WTC11 (cell line): ENCODE results near the gene UNC93A. TPM values are rescaled to one million over a fixed set of nuclear protein-coding genes. Genes with fewer than 3 reads are reported as not detected.

Experiments
- ATAC-seq: fragments of 200-7000 bp; cut with Tn5 transposase; 2 replicates; pipeline ENCODE4 v1.10.0; 2021; ENCODE audit warnings: mild to moderate bottlenecking, moderate library complexity
- CTCF ChIA-PET: fragments of 300-600 bp; sonication (Branson Sonifier 250); formaldehyde crosslinking; loops from one replicate; lab custom pipeline; 2021; ENCODE audit warnings: antibody characterized with exemption; lab: Charles Lee
- POLR2A ChIA-PET: fragments of 350-600 bp; sonication (Branson Sonifier 250); formaldehyde crosslinking; loops from one replicate; lab custom pipeline; 2021; ENCODE audit warnings: antibody characterized with exemption; lab: Charles Lee
- DNase-seq: peaks from one replicate; pipeline ENCODE4 v3.0.0; 2021; ENCODE audit warnings: low spot score
- H3K27ac Mint-ChIP-seq: 2 replicates; pipeline ENCODE4 v1.8.0; 2021; ENCODE audit warnings: mixed read lengths
- H3K27me3 Mint-ChIP-seq: 2 replicates; pipeline ENCODE4 v1.8.0; 2021; ENCODE audit warnings: low read depth, mild to moderate bottlenecking, moderate library complexity, mixed read lengths
- H3K36me3 Mint-ChIP-seq: 2 replicates; pipeline ENCODE4 v1.8.0; 2021; ENCODE audit warnings: mixed read lengths
- H3K4me1 Mint-ChIP-seq: 2 replicates; pipeline ENCODE4 v1.8.0; 2022; ENCODE audit warnings: mixed read lengths
- H3K4me3 Mint-ChIP-seq: 2 replicates; pipeline ENCODE4 v1.8.0; 2021; ENCODE audit warnings: mild to moderate bottlenecking, moderate library complexity, mixed read lengths
- H3K9me3 Mint-ChIP-seq: 2 replicates; pipeline ENCODE4 v1.8.0; 2021; ENCODE audit warnings: mixed read lengths
- ESRRA ChIP-seq: sonication (generic); formaldehyde crosslinking; IDR thresholded peaks from 2 replicates; pipeline ENCODE4 v1.8.1; 2022; ENCODE audit warnings: mild to moderate bottlenecking, missing genetic modification reagents, borderline replicate concordance
- FOXJ3 ChIP-seq: sonication (generic); formaldehyde crosslinking; IDR thresholded peaks from 2 replicates; pipeline ENCODE4 v1.9.0; 2021; ENCODE audit warnings: missing genetic modification reagents, mild to moderate bottlenecking, borderline replicate concordance
- FOXK1 ChIP-seq: sonication (generic); formaldehyde crosslinking; IDR thresholded peaks from 2 replicates; pipeline ENCODE4 v1.8.0; 2022; ENCODE audit warnings: mild to moderate bottlenecking, moderate library complexity, missing genetic modification reagents
- GABPB1 ChIP-seq: sonication (generic); formaldehyde crosslinking; IDR thresholded peaks from 2 replicates; pipeline ENCODE4 v1.8.1; 2023; ENCODE audit warnings: mild to moderate bottlenecking, missing genetic modification reagents
- HMGA2 ChIP-seq: fragments of 250-450 bp; sonication (Bioruptor Pico); IDR thresholded peaks from 2 replicates; pipeline ENCODE4 v1.4.0; 2021; ENCODE audit warnings: mild to moderate bottlenecking, moderate library complexity
- RORB ChIP-seq: fragments of 250-450 bp; sonication (Bioruptor Pico); IDR thresholded peaks from 2 replicates; pipeline ENCODE4 v1.9.0; 2021; ENCODE audit warnings: mild to moderate bottlenecking
- SOX15 ChIP-seq: fragments of 250-450 bp; sonication (Bioruptor Pico); IDR thresholded peaks from 2 replicates; pipeline ENCODE4 v1.9.0; 2021; ENCODE audit warnings: mild to moderate bottlenecking
- ZNF423 ChIP-seq: fragments of 250-450 bp; sonication (Bioruptor Pico); IDR thresholded peaks from 2 replicates; pipeline ENCODE4 v2.1.2; 2022; ENCODE audit warnings: mild to moderate bottlenecking, moderate library complexity
- total RNA-seq: library from RNA; stranded (reverse); gene quantifications from 3 replicates; pipeline ENCODE4 v1.2.3, GENCODE V29; 2021
- TF ChIP-seq, protein P1 (sequence below): sonication (generic); formaldehyde crosslinking; conservative IDR thresholded peaks from 2 replicates; pipeline ENCODE4 v1.8.1; 2023; ENCODE audit warnings: mild to moderate bottlenecking, low read depth, missing genetic modification reagents, moderate library complexity
- TF ChIP-seq, protein P2 (sequence below): sonication (generic); formaldehyde crosslinking; IDR thresholded peaks from 2 replicates; pipeline ENCODE4 v1.8.1; 2022; ENCODE audit warnings: mild to moderate bottlenecking, missing genetic modification reagents, moderate library complexity, borderline replicate concordance
- TF ChIP-seq, protein P3 (sequence below): sonication (generic); formaldehyde crosslinking; IDR thresholded peaks from 2 replicates; pipeline ENCODE4 v1.8.1; 2022; ENCODE audit warnings: low read depth, mild to moderate bottlenecking, moderate library complexity, missing genetic modification reagents, borderline replicate concordance
- TF ChIP-seq, protein P4 (sequence below): sonication (generic); formaldehyde crosslinking; IDR thresholded peaks from 2 replicates; pipeline ENCODE4 v1.8.1; 2022; ENCODE audit warnings: mild to moderate bottlenecking, moderate library complexity, missing genetic modification reagents
- TF ChIP-seq, protein P5 (sequence below): sonication (generic); formaldehyde crosslinking; IDR thresholded peaks from 2 replicates; pipeline ENCODE4 v1.8.1; 2023; ENCODE audit warnings: mild to moderate bottlenecking, missing genetic modification reagents, moderate library complexity
- TF ChIP-seq, protein P6 (sequence below): sonication (generic); formaldehyde crosslinking; IDR thresholded peaks from 2 replicates; pipeline ENCODE4 v1.8.1; 2023; ENCODE audit warnings: mild to moderate bottlenecking, missing genetic modification reagents
- TF ChIP-seq, protein P7 (sequence below): fragments of 200-600 bp; IDR thresholded peaks from 2 replicates; pipeline ENCODE4 v1.8.0; 2022; ENCODE audit warnings: antibody characterized with exemption
- TF ChIP-seq, protein P8 (sequence below): sonication (generic); formaldehyde crosslinking; IDR thresholded peaks from 2 replicates; pipeline ENCODE4 v1.8.0; 2022; ENCODE audit warnings: mild to moderate bottlenecking, missing genetic modification reagents

Gene UNC93A
- total RNA-seq, 1 experiment from 2014 or later = 0.70 TPM

DNA sequence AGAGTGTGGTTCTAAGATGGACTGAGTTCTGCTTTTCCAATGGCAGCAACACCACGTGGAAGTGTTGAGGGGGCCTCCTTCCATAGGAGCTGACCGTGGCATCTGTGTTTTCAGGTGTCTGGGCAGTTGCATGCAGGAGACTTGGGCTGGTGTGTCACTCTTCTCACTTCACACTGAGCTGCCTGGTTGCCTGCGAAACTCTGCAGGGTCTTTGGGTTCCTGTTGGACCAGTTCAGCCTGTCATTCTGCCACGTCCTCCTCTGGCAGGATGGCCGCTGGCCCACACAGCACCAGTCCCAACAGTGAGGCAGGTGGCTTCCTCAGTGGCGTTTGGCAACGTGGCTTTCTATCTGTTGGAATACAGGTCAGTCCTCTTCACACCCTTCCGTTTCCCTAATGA lies 16.1 kb upstream of the UNC93A start:
- Mint-ChIP-seq H3K4me1 (peaks cover 43% of the 10 kb centered on the region), H3K36me3 (no peaks in the 10 kb centered on the region), H3K27ac (no peak overlapping the region), H3K4me3 (no peak overlapping the region), H3K27me3 (peaks cover 24% of the 10 kb centered on the region), H3K9me3 (peaks cover 6% of the 10 kb centered on the region)
- TF ChIP-seq RORB (no peak), ESRRA (CRISPR knock-in tag) (no peak), FOXJ3 (CRISPR knock-in tag) (no peak), SOX15 (no peak), ZNF423 (CRISPR knock-in tag) (no peak), GABPB1 (no peak), HMGA2 (no peak), FOXK1 (no peak)
- TF ChIP-seq, protein P1, sequence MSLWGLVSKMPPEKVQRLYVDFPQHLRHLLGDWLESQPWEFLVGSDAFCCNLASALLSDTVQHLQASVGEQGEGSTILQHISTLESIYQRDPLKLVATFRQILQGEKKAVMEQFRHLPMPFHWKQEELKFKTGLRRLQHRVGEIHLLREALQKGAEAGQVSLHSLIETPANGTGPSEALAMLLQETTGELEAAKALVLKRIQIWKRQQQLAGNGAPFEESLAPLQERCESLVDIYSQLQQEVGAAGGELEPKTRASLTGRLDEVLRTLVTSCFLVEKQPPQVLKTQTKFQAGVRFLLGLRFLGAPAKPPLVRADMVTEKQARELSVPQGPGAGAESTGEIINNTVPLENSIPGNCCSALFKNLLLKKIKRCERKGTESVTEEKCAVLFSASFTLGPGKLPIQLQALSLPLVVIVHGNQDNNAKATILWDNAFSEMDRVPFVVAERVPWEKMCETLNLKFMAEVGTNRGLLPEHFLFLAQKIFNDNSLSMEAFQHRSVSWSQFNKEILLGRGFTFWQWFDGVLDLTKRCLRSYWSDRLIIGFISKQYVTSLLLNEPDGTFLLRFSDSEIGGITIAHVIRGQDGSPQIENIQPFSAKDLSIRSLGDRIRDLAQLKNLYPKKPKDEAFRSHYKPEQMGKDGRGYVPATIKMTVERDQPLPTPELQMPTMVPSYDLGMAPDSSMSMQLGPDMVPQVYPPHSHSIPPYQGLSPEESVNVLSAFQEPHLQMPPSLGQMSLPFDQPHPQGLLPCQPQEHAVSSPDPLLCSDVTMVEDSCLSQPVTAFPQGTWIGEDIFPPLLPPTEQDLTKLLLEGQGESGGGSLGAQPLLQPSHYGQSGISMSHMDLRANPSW = no peak
- TF ChIP-seq, protein P2, sequence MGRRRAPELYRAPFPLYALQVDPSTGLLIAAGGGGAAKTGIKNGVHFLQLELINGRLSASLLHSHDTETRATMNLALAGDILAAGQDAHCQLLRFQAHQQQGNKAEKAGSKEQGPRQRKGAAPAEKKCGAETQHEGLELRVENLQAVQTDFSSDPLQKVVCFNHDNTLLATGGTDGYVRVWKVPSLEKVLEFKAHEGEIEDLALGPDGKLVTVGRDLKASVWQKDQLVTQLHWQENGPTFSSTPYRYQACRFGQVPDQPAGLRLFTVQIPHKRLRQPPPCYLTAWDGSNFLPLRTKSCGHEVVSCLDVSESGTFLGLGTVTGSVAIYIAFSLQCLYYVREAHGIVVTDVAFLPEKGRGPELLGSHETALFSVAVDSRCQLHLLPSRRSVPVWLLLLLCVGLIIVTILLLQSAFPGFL (CRISPR knock-in tag) = no peak
- TF ChIP-seq, protein P3, sequence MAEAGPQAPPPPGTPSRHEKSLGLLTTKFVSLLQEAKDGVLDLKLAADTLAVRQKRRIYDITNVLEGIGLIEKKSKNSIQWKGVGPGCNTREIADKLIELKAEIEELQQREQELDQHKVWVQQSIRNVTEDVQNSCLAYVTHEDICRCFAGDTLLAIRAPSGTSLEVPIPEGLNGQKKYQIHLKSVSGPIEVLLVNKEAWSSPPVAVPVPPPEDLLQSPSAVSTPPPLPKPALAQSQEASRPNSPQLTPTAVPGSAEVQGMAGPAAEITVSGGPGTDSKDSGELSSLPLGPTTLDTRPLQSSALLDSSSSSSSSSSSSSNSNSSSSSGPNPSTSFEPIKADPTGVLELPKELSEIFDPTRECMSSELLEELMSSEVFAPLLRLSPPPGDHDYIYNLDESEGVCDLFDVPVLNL (CRISPR knock-in tag) = no peak
- TF ChIP-seq, protein P4, sequence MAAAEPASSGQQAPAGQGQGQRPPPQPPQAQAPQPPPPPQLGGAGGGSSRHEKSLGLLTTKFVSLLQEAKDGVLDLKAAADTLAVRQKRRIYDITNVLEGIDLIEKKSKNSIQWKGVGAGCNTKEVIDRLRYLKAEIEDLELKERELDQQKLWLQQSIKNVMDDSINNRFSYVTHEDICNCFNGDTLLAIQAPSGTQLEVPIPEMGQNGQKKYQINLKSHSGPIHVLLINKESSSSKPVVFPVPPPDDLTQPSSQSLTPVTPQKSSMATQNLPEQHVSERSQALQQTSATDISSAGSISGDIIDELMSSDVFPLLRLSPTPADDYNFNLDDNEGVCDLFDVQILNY (CRISPR knock-in tag) = no peak
- TF ChIP-seq, protein P5, sequence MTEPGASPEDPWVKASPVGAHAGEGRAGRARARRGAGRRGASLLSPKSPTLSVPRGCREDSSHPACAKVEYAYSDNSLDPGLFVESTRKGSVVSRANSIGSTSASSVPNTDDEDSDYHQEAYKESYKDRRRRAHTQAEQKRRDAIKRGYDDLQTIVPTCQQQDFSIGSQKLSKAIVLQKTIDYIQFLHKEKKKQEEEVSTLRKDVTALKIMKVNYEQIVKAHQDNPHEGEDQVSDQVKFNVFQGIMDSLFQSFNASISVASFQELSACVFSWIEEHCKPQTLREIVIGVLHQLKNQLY (CRISPR knock-in tag) = no peak
- TF ChIP-seq, protein P6, sequence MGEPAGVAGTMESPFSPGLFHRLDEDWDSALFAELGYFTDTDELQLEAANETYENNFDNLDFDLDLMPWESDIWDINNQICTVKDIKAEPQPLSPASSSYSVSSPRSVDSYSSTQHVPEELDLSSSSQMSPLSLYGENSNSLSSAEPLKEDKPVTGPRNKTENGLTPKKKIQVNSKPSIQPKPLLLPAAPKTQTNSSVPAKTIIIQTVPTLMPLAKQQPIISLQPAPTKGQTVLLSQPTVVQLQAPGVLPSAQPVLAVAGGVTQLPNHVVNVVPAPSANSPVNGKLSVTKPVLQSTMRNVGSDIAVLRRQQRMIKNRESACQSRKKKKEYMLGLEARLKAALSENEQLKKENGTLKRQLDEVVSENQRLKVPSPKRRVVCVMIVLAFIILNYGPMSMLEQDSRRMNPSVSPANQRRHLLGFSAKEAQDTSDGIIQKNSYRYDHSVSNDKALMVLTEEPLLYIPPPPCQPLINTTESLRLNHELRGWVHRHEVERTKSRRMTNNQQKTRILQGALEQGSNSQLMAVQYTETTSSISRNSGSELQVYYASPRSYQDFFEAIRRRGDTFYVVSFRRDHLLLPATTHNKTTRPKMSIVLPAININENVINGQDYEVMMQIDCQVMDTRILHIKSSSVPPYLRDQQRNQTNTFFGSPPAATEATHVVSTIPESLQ (CRISPR knock-in tag) = no peak
- TF ChIP-seq, protein P7, sequence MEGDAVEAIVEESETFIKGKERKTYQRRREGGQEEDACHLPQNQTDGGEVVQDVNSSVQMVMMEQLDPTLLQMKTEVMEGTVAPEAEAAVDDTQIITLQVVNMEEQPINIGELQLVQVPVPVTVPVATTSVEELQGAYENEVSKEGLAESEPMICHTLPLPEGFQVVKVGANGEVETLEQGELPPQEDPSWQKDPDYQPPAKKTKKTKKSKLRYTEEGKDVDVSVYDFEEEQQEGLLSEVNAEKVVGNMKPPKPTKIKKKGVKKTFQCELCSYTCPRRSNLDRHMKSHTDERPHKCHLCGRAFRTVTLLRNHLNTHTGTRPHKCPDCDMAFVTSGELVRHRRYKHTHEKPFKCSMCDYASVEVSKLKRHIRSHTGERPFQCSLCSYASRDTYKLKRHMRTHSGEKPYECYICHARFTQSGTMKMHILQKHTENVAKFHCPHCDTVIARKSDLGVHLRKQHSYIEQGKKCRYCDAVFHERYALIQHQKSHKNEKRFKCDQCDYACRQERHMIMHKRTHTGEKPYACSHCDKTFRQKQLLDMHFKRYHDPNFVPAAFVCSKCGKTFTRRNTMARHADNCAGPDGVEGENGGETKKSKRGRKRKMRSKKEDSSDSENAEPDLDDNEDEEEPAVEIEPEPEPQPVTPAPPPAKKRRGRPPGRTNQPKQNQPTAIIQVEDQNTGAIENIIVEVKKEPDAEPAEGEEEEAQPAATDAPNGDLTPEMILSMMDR = no peak
- TF ChIP-seq, protein P8, sequence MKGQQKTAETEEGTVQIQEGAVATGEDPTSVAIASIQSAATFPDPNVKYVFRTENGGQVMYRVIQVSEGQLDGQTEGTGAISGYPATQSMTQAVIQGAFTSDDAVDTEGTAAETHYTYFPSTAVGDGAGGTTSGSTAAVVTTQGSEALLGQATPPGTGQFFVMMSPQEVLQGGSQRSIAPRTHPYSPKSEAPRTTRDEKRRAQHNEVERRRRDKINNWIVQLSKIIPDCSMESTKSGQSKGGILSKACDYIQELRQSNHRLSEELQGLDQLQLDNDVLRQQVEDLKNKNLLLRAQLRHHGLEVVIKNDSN (CRISPR knock-in tag) = no peak
- ChIA-PET CTCF (no interaction called here), POLR2A (no interaction called here)
- no peak for DNase-seq
- ATAC-seq = no peak
